B cell (primary cell): ENCODE measurements around the gene SERGEF. TPM values are rescaled to one million over a fixed set of nuclear protein-coding genes. Genes with fewer than 3 reads are reported as not detected.

Source experiments
- ATAC-seq: fragments of 200-7000 bp; cut with Tn5 transposase; one replicate; pipeline ENCODE4 v1.10.0; 2021; ENCODE audit warnings: low read depth, mild to moderate bottlenecking, moderate number of reproducible peaks, moderate library complexity
- CTCF ChIA-PET: fragments of 350-600 bp; sonication (Branson Sonifier 250); formaldehyde crosslinking; loops from one replicate; lab custom pipeline; 2021; ENCODE audit warnings: antibody characterized with exemption, inconsistent platforms; lab: Charles Lee
- POLR2A ChIA-PET: fragments of 350-600 bp; sonication (Branson Sonifier 250); formaldehyde crosslinking; loops from one replicate; lab custom pipeline; 2021; ENCODE audit warnings: antibody characterized with exemption; lab: Charles Lee
- DNase-seq: peaks from one replicate; pipeline ENCODE4 v3.0.0; 2013
- H2AFZ ChIP-seq: 2 replicates; pipeline ENCODE4 v1.6.1; 2012; ENCODE audit warnings: mild to moderate bottlenecking, low read depth, low read length; ENCODE audit not compliant: insufficient read depth, poor library complexity, severe bottlenecking
- H3K27ac ChIP-seq, 2 donors: 1 replicate in 1 of 2; 2 replicates in 1 of 2; pipeline ENCODE4 v1.5.1; 2012 to 2013; ENCODE audit warnings: low read length in 2 of 2, mild to moderate bottlenecking in 2 of 2, moderate library complexity in 1 of 2
- H3K27me3 ChIP-seq, 4 experiments: fragments of 200-600 bp in 1 of 4; sonication (generic) in 1 of 4; replicated peaks in 1 of 4; 1 replicate in 2 of 4; 2 replicates in 2 of 4; pipeline versions ENCODE4 v1.6.1 to v1.7.0; 2013 to 2016; ENCODE audit warnings: low read length in 3 of 4, mild to moderate bottlenecking in 2 of 4, mixed read lengths in 1 of 4, moderate library complexity in 1 of 4; ENCODE audit not compliant: insufficient read depth in 4 of 4, control insufficient read depth in 3 of 4; ENCODE audit errors: control extremely low read depth in 1 of 4
- H3K36me3 ChIP-seq, 2 experiments: replicated peaks in 1 of 2; 1 replicate in 1 of 2; 2 replicates in 1 of 2; pipeline versions ENCODE4 v1.6.1 to v1.7.1; 2013; ENCODE audit warnings: low read length in 1 of 2; ENCODE audit not compliant: insufficient read depth in 2 of 2, control insufficient read depth in 1 of 2; ENCODE audit errors: control extremely low read depth in 1 of 2, extremely low read depth in 1 of 2
- H3K4me1 ChIP-seq, 2 donors: fragments of 200-600 bp in 1 of 2; sonication (generic) in 1 of 2; 1 replicate in 1 of 2; 2 replicates in 1 of 2; pipeline versions ENCODE4 v1.5.1 to v1.6.1; 2013 to 2017; ENCODE audit warnings: low read length in 2 of 2; ENCODE audit not compliant: control insufficient read depth in 2 of 2, insufficient read depth in 2 of 2
- H3K4me2 ChIP-seq: replicated peaks from 2 replicates; pipeline ENCODE3; 2012; ENCODE audit warnings: mild to moderate bottlenecking, low read depth, low read length; ENCODE audit not compliant: poor library complexity, severe bottlenecking
- H3K4me3 ChIP-seq, 5 experiments: fragments of 200-600 bp in 1 of 5; sonication (generic) in 1 of 5; 1 replicate in 3 of 5; 2 replicates in 2 of 5; pipeline versions ENCODE4 v1.5.1 to v1.7.0; 2011 to 2016; ENCODE audit warnings: low read length in 4 of 5, mild to moderate bottlenecking in 4 of 5, low read depth in 2 of 5, control low read depth in 1 of 5, moderate library complexity in 1 of 5; ENCODE audit not compliant: insufficient read depth in 1 of 5; ENCODE audit errors: control extremely low read depth in 1 of 5, extremely low read depth in 1 of 5
- H3K79me2 ChIP-seq: fragments of 200-600 bp; sonication (generic); one replicate; pipeline ENCODE4 v1.6.0; 2016; ENCODE audit warnings: low read length; ENCODE audit not compliant: control insufficient read depth, insufficient read depth
- H3K9ac ChIP-seq: fragments of 200-600 bp; sonication (generic); 2 replicates; pipeline ENCODE4 v1.6.1; 2017; ENCODE audit warnings: mild to moderate bottlenecking, low read length, moderate library complexity
- H3K9me3 ChIP-seq, 3 donors: one replicate each; pipeline versions ENCODE4 v1.6.1 to v1.7.1; 2013; ENCODE audit warnings: low read length in 2 of 3; ENCODE audit not compliant: control insufficient read depth in 2 of 3, insufficient read depth in 1 of 3; ENCODE audit errors: control extremely low read depth in 1 of 3
- H4K20me1 ChIP-seq: 2 replicates; pipeline ENCODE4 v1.6.0; 2012; ENCODE audit warnings: mild to moderate bottlenecking, low read length; ENCODE audit not compliant: insufficient read depth, control insufficient read depth, poor library complexity, severe bottlenecking
- H3K27ac Mint-ChIP-seq: one replicate; pipeline ENCODE4 v1.8.0; 2021; ENCODE audit warnings: mixed read lengths
- H3K27me3 Mint-ChIP-seq: one replicate; pipeline ENCODE4 v1.8.0; 2021; ENCODE audit warnings: mixed read lengths
- H3K4me1 Mint-ChIP-seq: one replicate; pipeline ENCODE4 v1.8.0; 2021; ENCODE audit warnings: mixed read lengths
- H3K4me3 Mint-ChIP-seq: one replicate; pipeline ENCODE4 v1.8.0; 2021; ENCODE audit warnings: mixed read lengths
- H3K9me3 Mint-ChIP-seq: one replicate; pipeline ENCODE4 v1.8.0; 2022; ENCODE audit warnings: mixed read lengths; ENCODE audit not compliant: insufficient read depth
- CTCF ChIP-seq: fragments of 200-600 bp; IDR thresholded peaks from one replicate; pipeline ENCODE4 v1.8.0; 2022; ENCODE audit warnings: antibody characterized with exemption, mild to moderate bottlenecking
- EZH2 ChIP-seq: IDR thresholded peaks from 2 replicates; pipeline ENCODE4 v1.6.1; 2012; ENCODE audit warnings: borderline replicate concordance, low read depth, mild to moderate bottlenecking, moderate library complexity, low read length; ENCODE audit not compliant: insufficient read depth, poor library complexity, severe bottlenecking
- WGBS: methylation state at CpG from one replicate; pipeline ENCODE4 v1.1.5; 2013; ENCODE audit warnings: missing lambda C conversion rate; ENCODE audit not compliant: insufficient coverage; 5-methylcytosine and 5-hydroxymethylcytosine counted together
- intact Hi-C: fragments of 100-400 bp; cut with micrococcal nuclease; formaldehyde crosslinking; loops from one replicate; pipeline ENCODE4 v1.10.0; 2022
- polyA plus RNA-seq: library from polyadenylated mRNA; depleted of rRNA; stranded (reverse); fragments of >200 nt; gene quantifications from 2 replicates; pipeline ENCODE4 v1.2.3, GENCODE V29; 2012
- total RNA-seq, 2 donors: library from RNA; stranded (reverse); fragments of 120-200 nt in 1 of 2; gene quantifications; 1 replicate in 1 of 2; 2 replicates in 1 of 2; pipeline versions ENCODE4 v1.2.3 to v1.2.4, GENCODE V29; 2013 to 2022

The SERGEF gene
- total and polyA plus RNA-seq, 2 donors (not counting 1 experiment from before 2014, with no cell fraction given) = 24.2 to 54.3 TPM

GRCh38 chr11:17859552-17859951, 153.3 kb downstream of the SERGEF start:
- Histone ChIP-seq H3K9ac (no peak overlapping the region), H3K27ac (no peak overlapping the region), H3K27me3 (no peaks in the 10 kb centered on the region), H3K4me2 (no peak overlapping the region), H4K20me1 (no peaks in the 10 kb centered on the region), H3K79me2 (no peaks in the 10 kb centered on the region), H3K9me3 (no peaks in the 10 kb centered on the region), H3K4me1 (no peaks in the 10 kb centered on the region), H3K4me3 (no peak overlapping the region), H2AFZ (no peak overlapping the region), H3K36me3 (peaks cover 0 to 3% of the 10 kb centered on the region in 2 experiments)
- H3K27ac Mint-ChIP-seq = no peak overlapping the region
- intact Hi-C loops = no loop called here
- no peak overlapping the region for H3K4me3 Mint-ChIP-seq
- TF ChIP-seq EZH2 (no peak), CTCF (no peak)
- CTCF ChIA-PET = no interaction called here
- DNase-seq = no peak
- WGBS = no CpG with 5 or more reads among the region's 2 CpGs
- H3K9me3 Mint-ChIP-seq = no peaks in the 10 kb centered on the region
- no peaks in the 10 kb centered on the region for H3K27me3 Mint-ChIP-seq
- no peaks in the 10 kb centered on the region for H3K4me1 Mint-ChIP-seq
- no peak for ATAC-seq
- POLR2A ChIA-PET = no interaction called here

GRCh38 chr11:17855531-17856290, 157.1 kb downstream of the SERGEF start:
- ChIA-PET CTCF (no interaction called here), POLR2A (no interaction called here)
- no peak overlapping the region for H3K4me2 ChIP-seq
- peaks cover 0 to 3% of the 10 kb centered on the region in 2 experiments for H3K36me3 ChIP-seq
- no peaks in the 10 kb centered on the region for H3K9me3 ChIP-seq
- H3K27ac ChIP-seq = no peak overlapping the region
- H3K9me3 Mint-ChIP-seq = no peaks in the 10 kb centered on the region
- no peaks in the 10 kb centered on the region for H3K79me2 ChIP-seq
- no peak overlapping the region for H3K4me3 ChIP-seq
- no peak overlapping the region for H3K9ac ChIP-seq
- no peaks in the 10 kb centered on the region for H3K4me1 Mint-ChIP-seq
- TF ChIP-seq CTCF (no peak), EZH2 (no peak)
- ATAC-seq (no peak), DNase-seq (no peak)
- no peak overlapping the region for H2AFZ ChIP-seq
- intact Hi-C loops = no loop called here
- H3K27ac Mint-ChIP-seq = no peak overlapping the region
- WGBS = 79% methylated on average over 2 of the region's 4 CpGs
- H3K4me1 ChIP-seq = no peaks in the 10 kb centered on the region
- H3K4me3 Mint-ChIP-seq = no peak overlapping the region
- H3K27me3 Mint-ChIP-seq = no peaks in the 10 kb centered on the region
- H4K20me1 ChIP-seq = no peaks in the 10 kb centered on the region
- no peaks in the 10 kb centered on the region for H3K27me3 ChIP-seq
